Inflammatory macrophage treated with lipopolysaccharide for 1 hour (primary cell): ENCODE data around the gene SLF2.

Experiments
- DNase-seq, 2 donors: peaks; one replicate each; pipeline ENCODE4 v3.0.0-alpha.2; 2020 to 2022

Gene SLF2

GRCh38 chr10:100899171-100899570 lies 13.6 kb upstream of the SLF2 start:
- no peak for DNase-seq

DNA sequence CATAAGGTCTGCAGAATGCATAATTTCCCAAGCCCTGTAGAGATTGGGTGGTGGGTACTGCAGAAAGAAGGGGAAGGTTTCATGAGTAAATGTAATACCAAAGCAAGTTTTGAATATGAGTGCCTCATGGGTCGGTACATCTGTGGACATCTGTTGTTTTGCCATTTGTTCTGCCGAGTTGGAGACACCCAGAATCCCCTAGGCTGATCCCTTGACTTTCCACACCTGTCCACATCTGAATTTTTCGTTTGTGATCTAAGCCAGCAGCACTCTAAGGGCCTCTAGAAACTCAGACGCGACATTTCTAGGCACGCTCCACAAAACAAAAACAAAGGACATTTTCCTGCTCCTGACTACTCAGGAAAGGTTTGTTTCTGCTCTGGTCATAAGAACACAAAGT lies 11.7 kb upstream of the SLF2 start:
- no peak for DNase-seq

DNA sequence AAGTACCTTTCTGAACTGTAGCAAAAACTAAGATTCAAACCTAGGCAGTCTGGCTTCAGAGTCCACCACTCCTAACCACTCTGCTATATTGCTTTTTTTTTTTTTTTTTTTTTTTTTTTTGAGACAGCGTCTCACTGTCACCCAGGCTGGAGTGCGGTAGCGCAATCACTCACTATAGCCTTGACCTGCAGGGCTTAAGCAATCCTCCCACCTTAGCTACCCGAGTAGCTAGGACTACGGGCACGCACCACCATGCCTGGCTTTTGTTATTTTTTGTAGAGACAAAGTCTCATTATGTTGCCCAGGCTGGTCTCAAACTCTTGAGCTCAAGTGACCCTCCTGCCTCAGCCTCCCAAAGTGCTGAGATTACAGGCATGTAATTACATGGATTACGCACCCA lies 10.1 kb upstream of the SLF2 start:
- no peak for DNase-seq

GRCh38 chr10:100904917-100905316 lies 7.8 kb upstream of the SLF2 start:
- no peak for DNase-seq

DNA sequence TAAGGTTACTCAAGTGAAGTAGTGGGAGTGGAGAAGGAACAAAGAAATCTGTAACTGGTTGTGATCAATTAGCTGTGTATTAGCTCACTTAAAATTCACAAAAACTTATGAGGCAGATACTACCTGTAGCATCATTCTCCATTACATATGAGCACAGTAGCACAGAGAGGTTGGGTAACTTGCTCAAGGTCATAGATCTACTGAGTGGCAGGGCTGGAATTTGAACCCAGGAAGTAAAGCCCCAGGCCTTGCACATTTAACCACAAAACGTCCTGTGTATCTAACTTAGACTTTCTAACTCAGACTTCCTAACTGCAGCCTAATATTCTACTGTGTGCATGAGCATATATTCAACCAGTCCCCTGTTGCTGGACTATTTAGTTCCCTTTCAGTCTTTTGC lies 5.6 kb upstream of the SLF2 start:
- no peak for DNase-seq

DNA sequence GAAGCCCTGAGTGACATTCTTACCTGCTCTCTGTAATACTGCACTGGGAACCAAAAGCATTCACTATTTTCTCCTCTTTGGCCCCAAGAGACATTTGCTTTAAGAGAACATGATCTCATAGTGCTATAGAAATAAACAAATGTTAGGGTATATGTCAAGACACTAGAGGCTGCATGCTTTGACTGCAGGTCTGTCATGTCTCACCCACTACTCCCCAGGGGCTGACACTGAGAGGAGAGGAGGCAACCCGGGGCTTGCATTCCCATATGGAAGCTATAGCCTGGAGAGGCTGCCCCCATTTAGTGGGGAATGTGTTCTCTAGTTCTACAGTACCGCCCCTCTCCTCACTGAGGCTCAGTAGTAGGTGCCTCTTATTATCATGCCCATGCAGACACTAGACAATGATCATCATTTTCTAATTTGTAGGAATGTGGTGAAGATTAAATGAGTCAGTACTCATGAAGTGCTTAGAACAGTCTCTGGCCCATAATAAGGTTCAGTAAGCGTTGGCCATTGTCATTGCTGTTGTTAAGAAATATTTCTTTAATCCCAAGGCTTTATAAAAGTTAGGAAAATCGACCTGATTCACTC lies 4.9 kb upstream of the SLF2 start:
- no peak for DNase-seq

GRCh38 chr10:100908378-100908777 lies 4.4 kb upstream of the SLF2 start:
- no peak for DNase-seq

DNA sequence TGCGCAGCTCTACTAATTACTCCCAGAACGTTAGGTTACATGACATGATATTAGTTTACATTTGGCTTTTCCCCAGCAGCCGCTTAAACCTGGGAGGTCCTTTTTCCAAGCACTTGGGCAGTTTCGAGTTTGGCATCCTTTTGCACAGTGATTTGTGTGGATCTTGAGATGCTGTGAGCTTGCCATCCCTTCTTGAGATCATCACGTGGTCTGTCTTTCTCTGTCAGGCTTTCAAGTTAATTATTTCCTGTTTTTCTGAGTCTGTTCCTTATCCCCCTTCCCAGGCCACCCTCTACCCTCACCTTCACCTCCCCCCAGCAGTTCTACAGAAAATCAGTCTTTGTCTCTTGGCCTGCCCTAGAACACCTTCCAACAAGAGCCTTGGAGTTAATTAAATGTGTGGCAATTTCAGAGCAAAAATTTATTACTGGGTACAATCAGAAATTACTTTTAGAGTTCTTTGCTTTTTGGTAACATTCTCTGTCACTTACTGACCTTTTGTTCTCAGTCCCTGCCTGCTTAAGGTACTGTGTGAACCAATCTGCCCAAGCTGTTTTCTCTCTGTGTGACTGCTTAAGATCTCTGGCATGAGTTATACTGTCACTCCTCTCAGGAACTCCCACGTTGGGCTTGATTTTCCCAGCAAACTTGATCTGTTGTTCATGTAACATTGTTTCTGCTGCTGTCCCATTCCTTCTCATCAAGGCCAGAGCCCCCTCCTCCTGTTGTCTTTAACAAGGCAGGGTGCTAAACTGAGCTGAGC lies 3.1 kb upstream of the SLF2 start:
- no peak for DNase-seq

- DNase-seq, result no peak
Observed at GRCh38 chr10:100911472-100911871, 1.3 kb upstream of the SLF2 start.

GRCh38 chr10:100912013-100912604 lies 654 bp upstream of the SLF2 start:
- DNase-seq, result peak in 1 of 2 donors; percentile 48

GRCh38 chr10:100913470-100913865 lies 705 bp downstream of the SLF2 start:
- no peak for DNase-seq

DNA sequence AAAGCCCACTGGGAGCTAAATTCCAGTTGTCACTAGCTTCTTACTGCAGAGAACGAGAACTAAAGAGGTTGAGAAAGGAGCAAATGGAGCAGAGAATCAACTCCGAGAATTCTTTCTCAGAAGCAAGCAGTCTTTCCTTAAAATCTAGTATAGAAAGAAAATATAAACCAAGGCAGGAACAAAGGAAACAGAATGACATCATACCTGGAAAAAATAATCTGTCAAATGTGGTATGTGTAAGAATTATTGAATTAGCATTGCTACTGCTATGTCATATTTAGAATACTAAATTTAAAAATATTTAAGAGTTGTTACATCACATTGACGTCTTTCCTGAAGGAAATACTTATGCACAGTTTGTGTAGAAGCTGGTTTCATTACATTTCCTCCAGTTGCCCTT lies 4.3 kb downstream of the SLF2 start:
- DNase-seq, result no peak

DNA sequence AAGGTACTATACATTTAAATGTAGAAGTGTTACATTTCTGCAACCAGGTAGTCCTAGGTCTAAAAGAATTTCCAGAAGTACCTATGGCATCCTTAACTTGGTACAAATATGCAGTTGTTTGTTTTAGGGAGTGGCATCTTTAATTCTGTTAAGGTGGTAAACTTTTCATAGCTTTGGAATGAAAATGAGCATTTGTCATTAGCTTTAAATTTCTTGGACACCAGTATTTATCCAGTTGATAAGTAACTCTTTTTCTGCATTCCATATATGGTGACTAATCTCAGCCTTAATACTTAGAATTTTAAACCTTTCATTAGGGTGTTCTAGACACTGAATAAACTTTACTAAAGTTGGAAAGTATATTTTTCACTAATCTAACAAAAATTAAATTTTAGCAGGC lies 10.8 kb downstream of the SLF2 start:
- DNase-seq, result no peak

- DNase-seq, result no peak
Observed at GRCh38 chr10:100927266-100927665, 14.5 kb downstream of the SLF2 start.

DNA sequence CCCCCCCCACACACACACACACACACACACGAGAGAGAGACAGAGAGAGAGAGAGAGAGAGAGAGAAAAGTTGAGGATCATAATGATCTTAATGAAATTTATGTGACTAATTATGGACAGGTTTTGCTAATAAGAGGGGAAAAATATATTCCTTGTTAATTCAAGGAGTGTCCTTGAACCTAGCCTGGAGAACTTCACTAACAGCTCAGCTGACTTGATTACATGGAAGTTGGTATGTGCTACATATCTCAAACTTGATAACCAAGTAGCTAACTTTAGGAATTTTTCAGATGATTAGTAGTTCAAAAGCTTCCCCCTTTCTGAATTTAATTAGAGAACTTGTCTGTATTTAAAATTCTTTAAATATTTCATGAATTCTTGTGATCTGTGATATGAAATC lies 15.3 kb downstream of the SLF2 start:
- no peak for DNase-seq

- no peak for DNase-seq
Observed at GRCh38 chr10:100930368-100930767, 17.6 kb downstream of the SLF2 start.

- DNase-seq, result peak in 1 of 2 donors; percentile 9
Observed at GRCh38 chr10:100934084-100934659, 21.4 kb downstream of the SLF2 start.

GRCh38 chr10:100939763-100940344 lies 27.1 kb downstream of the SLF2 start:
- no peak for DNase-seq

GRCh38 chr10:100942229-100942628 lies 29.5 kb downstream of the SLF2 start:
- DNase-seq, result no peak

DNA sequence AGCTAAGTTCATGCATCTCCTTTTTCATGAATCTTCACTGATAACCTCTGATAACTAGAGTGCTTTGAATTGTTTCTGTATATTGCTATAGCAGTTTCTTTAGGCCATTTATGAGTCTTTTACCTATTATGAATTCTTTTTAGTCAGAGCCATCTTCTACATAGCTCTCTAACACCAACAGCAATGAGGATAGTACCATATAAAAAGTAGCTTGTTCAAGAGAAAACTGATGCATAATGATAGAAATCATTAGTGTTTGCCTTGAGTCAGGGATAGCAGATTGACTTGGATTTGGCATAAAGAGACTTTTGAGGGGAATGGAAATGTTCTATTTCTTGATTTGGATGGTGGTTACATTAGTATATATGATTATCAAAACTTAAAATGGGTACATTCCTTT lies 30.7 kb downstream of the SLF2 start:
- no peak for DNase-seq

DNA sequence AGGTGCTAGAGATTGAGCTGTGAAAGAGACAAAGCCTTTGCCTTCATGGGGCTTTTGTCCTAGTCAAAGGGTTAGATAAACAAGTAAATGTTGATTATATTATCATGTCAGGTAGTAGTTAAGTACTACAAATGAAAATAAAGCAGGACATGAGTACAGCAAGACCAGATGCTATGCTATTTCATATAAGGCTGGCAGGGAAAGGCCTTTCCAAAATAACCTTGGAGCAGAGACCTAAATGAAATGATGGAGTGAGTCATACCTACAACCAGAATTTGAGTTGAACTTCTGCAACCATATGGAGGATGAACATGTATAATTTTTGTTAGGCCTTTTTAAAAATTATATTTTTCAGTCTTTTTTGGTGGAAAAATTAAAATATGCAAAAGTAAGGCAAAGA lies 33.0 kb downstream of the SLF2 start:
- DNase-seq, result no peak

DNA sequence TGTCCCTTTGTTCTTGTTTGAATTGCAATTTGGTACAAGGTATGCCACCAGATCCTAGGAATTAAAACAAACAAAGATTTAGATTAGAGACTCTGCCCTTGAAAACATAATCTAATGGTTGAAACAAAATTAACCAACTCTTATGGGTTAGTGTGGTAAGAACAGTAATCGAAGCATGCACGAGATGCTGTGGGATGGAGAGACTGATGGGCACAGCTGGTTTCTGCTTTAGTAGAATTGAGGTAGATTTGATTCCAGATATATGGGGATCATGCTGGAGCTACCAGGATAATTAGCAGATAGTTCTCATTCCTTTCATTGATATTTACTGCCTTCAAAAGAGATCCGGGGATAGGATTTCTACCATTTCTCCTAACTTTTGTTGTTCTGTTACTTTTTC lies 36.2 kb downstream of the SLF2 start:
- no peak for DNase-seq

DNA sequence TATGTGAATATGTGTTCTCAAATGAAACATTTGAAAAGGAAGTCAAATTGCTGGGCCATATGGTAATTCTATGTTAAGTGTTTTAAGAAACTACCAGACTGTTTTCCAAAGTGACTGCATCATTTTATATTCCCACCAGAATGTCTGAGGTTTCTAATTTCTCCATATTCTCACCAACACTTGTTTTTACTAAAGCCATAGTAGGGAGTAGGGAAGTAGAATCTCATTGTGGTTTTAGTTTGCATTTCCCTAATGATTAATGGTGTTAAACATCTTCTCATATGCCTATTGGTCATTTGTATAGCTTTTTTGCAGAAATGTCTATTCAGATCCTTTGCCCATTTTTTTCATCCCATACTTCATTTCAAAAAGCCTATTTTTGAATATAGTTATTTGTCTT lies 47.5 kb downstream of the SLF2 start:
- DNase-seq, result peak; percentile 54 to 58
